GM12874 (cell line): Measurements from ENCODE around the gene GAK.

Experiments used
- CTCF ChIP-seq: IDR thresholded peaks from 2 replicates; pipeline ENCODE4 v1.5.1; 2011; ENCODE audit warnings: low read depth, mild to moderate bottlenecking, control low read depth, low read length, moderate library complexity; ENCODE audit not compliant: insufficient read depth

Gene GAK

GRCh38 chr4:900721-901120 lies 31.4 kb downstream of the GAK start:
- no peak for TF ChIP-seq CTCF

- TF ChIP-seq CTCF: no peak
Observed at GRCh38 chr4:900073-900472, 32.0 kb downstream of the GAK start.

GRCh38 chr4:899556-899906 lies 32.6 kb downstream of the GAK start:
- TF ChIP-seq CTCF: no peak

GRCh38 chr4:898869-899555 lies 33.1 kb downstream of the GAK start:
- no peak for TF ChIP-seq CTCF

GRCh38 chr4:898123-898522 lies 34.0 kb downstream of the GAK start:
- TF ChIP-seq CTCF: no peak

GRCh38 chr4:896630-897029 lies 35.5 kb downstream of the GAK start:
- no peak for TF ChIP-seq CTCF

GRCh38 chr4:896216-896615 lies 35.9 kb downstream of the GAK start:
- TF ChIP-seq CTCF: no peak
